GM18909 (cell line): ENCODE data around the gene SOX30.

Source experiments
- ATAC-seq: cut with Tn5 transposase; IDR thresholded peaks from one replicate; pipeline ENCODE4 v1.9.1; 2021; ENCODE audit warnings: mild to moderate bottlenecking; ENCODE audit not compliant: unreplicated experiment, poor library complexity

Gene SOX30

DNA sequence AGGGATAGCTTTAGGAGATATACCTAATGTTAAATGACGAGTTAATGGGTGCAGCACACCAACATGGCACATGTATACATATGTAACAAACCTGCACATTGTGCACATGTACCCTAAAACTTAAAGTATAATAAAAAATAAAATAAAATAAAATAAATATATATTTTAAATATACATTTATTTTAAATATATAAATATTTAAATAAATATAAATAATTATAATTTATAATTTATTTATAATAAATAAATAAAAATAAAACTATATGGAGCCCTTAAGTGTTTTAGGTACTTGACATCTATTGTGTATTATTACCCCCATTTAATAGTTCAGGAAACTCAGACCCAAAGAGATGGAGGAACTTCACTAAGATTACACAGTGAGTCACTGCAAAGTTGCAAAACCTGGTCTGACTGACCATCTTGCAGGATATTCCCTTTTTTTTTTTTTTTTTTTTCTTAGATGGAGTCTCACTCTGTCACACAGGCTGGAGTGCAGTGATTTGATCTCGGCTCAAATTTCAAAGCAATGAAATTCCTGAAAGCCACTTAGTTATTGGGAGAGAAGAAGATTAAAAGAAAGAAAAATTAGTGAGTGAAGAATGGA is 13.3 kb upstream of the SOX30 start:
- no peak for ATAC-seq

DNA sequence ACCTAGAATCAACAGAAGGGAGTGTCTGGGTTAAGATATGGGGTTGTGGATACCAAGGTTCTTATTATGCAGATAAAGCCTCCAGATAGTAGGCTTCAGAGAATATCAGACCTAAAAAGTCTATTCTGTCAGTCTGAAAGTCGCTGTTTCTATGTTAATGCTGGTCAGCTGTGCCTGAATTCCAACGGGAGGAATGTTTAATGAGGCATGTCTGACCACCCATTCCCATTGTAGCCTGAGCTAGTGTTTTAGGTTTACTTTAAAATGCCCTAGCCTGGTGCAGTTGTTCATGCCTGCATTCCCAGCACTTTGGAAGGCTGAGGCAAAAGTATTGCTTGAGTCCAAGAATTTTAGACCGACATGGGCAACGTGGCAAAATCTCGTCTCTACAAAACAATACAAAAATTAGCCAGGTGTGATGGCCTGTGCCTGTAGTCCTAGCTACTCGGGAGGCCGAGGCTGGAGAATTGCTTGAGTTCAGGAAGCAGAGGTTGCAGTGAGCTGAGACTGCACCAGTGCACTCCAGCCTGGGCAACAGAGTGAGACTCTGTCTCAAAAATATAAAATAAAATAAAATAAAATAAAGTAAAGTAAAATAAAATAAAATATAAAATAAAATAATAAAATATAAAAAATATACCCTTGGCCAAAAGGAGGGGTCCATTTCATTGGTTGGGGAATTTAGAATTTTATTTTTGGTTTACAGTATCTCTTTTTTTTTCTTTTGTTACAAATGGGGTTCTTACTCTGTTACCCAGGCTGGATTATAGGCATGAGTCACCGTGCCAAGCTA is 7.8 kb upstream of the SOX30 start:
- no peak for ATAC-seq

DNA sequence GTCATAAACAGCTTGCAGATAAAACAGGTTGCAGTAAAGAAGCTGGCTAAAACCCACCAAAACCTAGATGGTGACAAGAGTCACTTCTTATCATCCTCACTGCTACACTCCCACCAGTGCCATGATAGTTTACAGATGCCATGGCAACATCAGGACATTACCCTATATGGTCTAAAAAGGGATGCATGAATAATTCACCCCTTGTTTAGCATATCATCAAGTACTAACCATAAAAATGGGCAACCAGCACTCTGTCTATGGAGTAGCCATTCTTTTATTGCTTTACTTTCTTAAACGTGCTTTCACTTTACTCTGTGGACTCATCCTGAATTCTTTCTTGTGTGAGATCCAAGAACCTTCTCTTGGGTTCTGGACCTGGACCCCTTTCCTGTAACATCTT is 6.7 kb upstream of the SOX30 start:
- no peak for ATAC-seq

DNA sequence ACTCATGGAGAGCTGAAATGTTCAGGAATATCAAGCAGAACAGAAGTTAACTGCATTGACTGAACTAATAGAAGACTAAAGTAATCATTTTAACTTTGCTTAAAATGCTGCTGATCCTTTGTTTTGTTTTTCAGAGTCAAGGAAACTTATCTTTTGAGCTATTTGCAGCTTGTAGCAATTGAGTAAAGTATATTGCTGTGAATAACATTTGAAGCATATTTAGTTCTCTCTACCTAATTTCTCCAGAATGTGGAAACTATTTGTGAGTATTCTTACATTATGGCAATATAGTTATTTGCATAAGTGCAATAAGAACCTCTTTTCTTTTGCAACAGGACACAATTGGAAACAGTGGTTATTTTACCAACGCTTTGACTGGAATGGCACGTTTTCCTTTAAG is 5.3 kb upstream of the SOX30 start:
- ATAC-seq, result no peak

DNA sequence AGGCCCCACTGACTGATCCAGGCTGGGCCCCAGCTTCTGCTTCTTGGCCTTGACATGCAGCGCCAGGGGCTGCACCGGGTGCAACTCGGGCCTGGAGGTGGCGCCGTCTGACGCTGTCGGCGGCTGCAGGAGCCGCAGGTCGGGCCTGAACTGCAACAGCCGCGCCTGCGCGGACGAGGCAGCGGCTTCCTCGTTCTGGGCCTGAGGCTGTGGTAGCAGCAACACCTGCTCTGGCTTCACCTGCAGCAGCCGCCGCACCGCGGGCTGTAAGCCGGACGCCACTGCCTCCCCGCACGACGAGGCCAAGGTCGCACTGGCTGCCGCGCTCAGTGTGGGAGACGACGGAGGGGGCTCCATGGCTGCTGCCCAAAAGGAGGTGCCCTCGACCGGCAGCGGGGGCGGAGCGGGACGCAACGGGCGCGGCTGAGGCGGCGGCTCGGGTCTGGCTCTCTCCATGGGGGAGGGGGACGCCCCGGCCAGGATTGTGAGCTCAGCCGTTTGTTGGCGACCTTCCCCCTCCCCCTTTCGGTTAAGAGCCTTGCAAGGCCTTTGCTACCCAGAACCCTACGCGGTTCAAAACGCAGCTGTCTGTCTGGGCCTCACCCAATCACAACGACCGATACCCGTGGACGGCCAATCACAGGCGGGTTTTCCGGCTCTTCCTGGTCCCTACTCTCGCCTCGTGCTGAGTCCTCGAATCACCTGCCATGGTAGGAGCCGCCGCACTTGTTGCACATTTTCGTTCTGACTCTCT is 438 bp downstream of the SOX30 start:
- peak; percentile 81 for ATAC-seq

DNA sequence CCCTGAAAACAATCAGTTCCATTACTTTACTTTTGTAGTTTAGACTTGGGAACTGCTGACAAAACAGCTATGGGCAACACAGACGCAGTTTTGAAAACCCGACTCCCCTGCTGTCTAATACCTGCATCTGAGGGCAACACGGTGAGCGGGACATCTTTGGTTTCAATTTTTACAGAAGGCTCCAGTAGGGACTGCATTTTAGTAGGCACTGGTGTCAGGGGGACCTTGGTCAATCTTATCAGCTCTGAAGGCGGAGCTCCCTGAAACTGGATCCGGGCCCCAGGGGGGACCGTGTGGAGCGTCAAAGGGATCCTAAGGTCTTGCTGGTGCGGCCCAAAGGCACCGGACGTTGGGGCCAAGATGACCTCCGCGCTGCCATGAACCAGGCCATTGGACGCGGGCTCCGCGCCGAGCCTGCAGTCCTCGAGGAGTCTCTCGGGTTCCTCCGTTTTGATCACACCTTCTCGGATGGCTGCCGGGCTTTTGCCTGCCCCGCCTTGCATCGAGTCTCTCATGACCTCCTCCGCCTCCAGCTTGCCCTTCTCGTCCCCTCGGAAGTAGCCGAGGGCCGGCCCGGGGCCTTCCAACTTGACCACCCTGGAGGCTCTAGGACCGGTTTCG is 1.1 kb downstream of the SOX30 start:
- no peak for ATAC-seq

DNA sequence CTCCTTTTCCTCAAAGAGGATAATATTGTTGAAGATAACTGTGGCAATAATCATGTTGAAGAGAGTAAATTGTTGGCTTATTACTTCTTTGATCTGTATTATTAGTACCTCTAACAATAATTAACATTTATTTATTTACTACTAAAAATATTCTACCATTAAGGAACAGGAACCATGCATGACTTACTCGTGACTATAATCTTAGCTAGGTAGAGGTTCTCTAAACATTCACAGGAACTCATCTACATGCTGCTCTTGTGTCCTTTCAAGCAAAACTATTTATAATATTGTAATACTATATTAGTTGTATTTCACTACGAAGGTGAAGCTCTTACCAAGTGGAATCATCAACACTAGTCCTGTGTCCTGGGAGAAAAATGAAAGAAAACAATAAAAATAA is 3.1 kb downstream of the SOX30 start:
- ATAC-seq, result no peak

DNA sequence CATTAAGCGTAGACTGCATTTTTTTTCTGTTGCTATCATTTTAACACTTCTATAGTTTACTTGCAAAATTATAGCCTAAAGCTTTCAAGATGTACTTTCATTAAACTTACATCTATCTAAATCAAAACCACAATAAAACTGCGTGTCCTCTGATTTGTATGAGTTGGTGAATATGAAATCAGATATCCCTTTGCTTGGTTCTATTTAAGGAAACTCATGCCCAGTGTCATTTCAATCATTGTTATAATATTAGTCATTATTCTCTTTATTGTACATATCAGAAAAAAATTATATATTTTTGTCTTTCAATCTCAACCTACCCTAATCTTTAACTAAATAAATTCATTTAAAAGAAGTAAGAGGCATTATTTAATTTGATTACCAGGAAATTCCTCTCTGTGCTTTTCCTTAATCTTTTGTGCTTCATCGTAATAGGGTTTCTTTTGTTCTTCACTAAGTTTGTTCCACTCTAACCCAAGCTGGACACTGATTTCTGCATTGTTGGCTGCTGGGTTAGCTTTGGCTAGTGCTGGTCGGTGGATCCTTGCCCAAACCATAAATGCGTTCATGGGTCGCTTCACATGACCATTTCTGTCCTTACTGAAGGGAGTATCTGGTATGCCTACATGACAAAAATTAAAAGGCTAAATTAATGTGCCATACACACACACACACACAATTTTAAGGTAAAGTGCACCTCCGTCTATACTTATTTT is 3.8 kb downstream of the SOX30 start:
- ATAC-seq, result no peak

DNA sequence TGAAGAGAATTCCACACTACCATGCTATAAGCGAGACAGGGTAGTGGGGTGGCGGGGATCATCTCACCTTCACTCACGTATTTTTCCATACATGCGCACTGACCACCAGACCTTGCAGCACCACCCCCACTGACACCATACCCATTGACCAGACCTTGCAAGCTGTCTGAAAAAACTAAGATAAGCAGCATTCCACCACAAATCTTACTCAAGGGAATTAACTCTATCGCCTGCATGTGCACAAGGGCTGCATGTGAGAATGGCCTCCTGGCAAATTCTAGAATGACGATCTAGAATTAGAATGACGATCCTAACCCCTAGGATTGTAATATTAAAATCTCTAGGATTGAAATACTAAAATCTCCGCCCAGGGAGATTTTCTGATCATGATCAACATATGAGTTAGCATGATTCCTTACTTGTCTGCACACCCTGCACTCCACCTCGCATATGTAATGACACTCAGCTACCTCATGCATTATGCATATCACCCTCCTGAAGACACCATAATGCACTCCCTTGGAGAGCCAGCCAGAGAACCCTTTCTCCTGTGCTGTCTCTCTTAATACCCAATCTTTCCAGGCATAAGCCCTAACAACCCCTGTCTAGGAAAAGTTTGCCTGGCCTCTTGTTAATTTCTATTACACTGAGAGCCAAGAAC is 11.7 kb downstream of the SOX30 start:
- ATAC-seq, result no peak

DNA sequence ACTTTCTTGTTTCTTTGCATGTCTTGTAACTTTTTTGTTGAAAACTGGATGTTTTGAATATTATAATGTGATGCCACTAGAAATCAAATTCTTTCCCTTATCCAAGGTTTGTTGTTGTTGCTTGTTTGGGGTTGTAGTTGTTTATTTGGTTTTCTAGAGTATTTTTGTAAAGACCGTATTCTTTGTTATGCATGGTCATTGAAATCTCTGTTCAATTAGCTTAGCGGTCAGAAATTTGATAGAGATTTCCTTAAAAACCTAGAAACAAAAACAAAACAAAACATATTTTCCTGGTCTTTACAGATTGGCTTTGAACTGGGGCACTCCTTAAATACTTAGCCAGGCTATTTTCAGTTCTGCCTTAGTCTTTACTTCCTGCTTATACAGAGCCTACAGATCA is 21.9 kb downstream of the SOX30 start:
- ATAC-seq, result no peak

DNA sequence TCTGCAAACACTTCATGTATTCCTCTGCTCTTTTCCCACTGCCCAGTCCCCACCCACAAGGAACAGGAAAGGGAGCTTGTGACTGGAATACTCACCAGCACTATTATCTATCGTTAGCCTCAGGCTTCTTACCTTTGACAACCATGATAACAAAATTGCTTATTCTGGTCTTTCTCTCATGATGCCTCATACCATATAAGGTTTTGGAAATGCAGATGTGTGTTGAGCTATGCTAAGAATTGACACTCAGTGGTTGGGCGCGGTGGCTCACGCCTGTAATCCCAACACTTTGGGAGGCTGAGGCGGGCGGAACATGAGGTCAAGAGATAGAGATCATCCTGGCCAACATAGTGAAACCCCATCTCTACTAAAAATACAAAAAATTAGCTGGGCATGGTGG is 25.4 kb downstream of the SOX30 start:
- ATAC-seq, result no peak

DNA sequence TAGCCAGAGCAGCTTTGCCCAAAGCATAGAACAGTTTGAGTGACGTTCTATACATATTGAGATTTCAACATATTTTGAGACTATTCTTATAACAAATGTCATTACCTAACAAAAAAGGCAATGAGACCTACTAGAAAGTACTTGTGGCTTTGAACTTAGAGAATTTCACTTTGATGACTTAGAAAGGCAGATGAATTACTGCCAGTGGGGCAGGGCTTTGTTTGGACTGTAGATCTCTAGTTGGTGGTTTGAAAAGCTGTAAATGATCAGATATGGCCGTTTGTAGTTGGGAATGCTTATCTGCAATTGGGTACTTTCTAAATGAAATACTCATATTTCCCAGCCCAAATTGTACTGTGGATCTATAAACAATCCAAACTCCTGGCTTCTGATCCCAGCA is 28.1 kb downstream of the SOX30 start:
- ATAC-seq, result no peak

DNA sequence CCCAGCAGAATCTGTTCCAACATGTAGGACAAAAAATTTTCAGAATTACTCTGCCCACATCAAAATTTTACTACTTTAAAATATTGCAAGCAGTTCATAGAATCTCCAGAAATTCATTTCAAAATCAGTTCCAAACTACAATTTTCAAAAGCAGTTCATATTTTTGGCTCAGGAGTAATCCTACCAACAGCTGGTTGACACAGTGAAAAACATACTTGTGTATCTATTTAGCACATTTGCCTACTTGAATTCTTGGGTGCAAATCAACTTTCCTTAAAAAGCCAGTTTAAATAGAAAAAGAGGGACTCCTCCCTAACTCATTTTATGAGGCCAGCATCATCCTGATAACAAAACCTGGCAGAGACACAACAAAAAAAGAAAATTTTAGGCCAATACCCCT is 31.5 kb downstream of the SOX30 start:
- no peak for ATAC-seq

DNA sequence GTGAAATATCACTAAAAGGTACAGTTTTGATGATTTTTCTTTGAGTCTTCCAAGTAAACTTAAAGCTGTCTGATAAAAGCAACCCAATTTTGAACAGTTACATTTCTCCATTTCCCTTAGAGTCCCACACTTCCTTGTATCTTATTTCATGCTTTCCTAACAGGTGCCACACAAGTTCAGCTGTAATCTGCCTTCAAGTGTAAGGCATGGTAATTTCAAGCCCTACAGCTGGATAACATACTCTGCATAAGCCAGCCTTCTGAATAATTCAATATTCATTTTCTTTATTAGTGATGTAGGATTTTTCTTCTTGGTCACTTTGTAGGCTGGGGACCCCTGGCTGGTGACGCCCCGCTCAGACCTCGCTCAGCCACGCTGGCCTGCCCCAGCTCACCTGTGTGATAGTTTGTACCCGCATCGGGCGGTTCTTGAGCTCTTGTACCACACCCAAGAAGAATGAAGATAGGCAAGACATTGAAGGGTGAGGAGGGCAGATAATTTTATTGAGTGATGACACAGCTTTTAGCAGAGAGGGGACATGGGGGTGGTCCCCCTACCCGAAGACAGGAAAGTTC is 34.0 kb downstream of the SOX30 start:
- no peak for ATAC-seq

DNA sequence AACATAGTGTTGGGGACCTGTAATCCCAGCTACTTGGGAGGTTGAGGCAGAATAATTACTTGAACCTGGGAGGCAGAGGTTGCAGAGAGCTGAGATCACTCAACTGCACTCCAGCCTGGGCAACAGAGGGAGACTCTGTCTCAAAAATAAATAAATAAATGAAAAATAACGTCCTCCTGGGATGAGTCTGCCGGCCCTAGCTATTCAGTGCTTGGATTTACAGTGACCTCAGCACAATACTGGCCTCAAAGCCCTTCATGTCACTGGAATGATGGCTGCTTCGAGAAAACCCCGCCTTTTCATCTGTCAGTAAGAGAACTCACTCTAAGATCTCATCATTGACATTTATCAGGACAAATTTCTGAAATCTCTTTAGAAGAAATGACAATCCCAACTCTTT is 35.5 kb downstream of the SOX30 start:
- ATAC-seq, result no peak

DNA sequence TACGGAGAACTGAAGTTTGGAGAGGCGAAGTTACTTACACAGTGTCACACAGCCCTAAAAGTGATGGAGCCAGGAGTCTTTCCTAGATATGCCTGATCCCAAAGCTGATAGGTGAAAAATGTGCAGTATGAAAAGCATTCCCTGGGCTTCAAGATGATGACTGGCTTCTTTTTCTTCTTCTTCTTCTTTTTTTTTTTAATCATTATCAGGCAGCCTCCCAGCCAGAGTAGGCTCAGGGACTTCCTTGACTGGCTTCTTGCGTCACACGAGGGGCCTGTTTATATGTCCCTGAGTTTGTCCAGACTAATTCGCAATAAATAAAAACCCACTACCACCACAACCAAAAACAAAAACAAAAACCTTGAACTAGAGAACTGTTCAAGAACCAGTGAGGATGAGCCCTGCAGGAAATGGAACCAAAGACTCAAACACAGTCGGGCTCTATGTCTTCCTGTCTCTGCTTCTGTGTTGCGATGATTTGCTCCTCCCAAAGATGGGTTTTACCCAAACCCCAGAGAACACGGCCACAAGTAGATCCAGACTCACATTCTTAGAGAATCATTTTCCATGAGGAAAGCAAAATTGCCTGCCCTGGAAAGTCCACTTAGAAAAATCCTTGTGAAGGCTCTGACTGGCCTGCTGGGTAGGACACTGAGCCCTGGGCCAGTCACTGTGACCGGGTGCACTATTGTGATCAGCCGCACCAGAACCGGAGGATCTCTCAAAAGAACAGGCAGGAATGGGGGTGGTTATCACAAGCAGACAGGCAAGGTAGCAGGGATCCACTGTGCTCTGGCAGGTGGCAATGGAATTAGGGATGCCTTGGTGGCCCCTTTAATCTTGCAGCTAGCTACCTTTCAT is 38.6 kb downstream of the SOX30 start:
- ATAC-seq, result no peak

DNA sequence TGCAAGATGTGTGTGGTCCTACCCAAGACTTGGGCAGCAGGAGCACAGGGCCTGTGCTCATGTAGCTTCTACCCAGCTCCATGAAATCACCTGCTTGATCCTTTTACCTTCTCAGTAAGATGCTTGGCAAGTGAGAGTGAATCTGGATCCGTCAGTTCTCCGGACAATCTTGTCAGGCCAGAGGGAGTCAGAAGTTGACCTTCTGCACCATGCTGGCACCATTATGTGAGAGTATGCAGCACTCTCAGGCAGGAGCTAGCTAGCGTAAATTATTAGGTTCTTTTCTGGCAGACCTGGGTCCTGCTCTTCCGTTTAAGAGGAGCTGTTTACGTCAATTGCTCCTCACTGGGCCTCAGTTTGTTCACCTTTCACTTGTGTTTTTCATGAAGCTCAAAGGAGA is 39.7 kb downstream of the SOX30 start:
- no peak for ATAC-seq

DNA sequence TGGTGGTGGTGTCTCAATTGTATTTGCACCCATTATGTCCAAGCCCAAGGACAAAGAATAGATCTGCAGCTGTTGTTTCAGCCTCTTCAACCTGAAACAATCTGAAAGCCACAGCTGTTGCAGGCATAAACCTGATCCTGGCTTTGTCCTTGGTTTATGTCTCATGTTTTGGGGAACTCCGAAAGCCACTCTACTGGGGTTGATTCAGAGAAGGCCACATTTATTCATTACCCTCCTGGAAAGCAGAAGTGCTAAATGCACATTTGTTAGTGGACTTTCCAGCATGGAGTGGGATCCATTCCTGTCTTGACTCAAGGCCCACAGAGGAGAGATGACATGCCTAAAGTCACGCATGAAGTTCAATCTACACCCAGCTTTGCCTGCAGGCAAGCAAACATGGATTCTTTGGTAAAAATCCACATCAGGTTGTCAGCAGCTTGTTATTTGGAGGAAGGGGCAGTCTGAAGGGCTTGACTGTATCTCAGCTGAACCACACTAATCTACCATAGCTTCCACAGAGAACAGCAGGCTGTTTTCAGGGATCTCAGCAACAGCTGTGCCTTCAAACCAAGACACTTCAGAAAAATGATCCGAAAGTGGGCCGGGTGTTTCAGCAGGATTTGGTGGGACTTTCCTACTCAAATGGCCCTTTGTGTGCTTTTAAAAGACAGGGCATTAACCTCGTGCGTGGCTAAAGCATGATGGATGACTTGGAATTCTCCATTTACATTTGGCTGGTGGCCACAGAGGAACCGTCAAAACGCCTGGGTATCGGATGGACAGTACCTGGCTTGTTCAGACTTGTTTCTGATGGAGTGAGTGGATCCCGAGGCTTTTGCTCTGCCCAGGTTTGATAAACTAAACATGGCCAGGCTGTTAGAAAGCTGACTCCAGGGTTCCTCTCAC is 40.4 kb downstream of the SOX30 start:
- ATAC-seq, result peak; percentile 73
